Endothelial cell of umbilical vein (primary cell): ENCODE data around the gene P2RY1. TPM values are rescaled to one million over a fixed set of nuclear protein-coding genes. Genes with fewer than 3 reads are reported as not detected.

Experiments used
- BruUV-seq: library from RNA; stranded (reverse); fragments of 400-500 nt; replicated peaks from 2 replicates; lab custom pipeline; 2021; lab: Mats Ljungman, UMichigan
- CTCF ChIA-PET: fragments of 300-600, 350-600 bp; sonication (Branson Sonifier 250); formaldehyde crosslinking; loops from one replicate; lab custom pipeline; 2021; ENCODE audit warnings: antibody characterized with exemption, inconsistent platforms; lab: Charles Lee
- POLR2A ChIA-PET: fragments of 300-600, 350-600 bp; sonication (Branson Sonifier 250); formaldehyde crosslinking; loops from one replicate; lab custom pipeline; 2021; ENCODE audit warnings: antibody characterized with exemption, inconsistent platforms; lab: Charles Lee
- DNase-seq: peaks from one replicate; pipeline ENCODE4 v3.0.0-alpha.2; 2011; ENCODE audit warnings: low read depth, low spot score
- FAIRE-seq: peaks from 2 replicates; lab custom pipeline; 2011; peaks lifted over from hg19 to GRCh38; lab: Jason Lieb, UNC
- H2AFZ ChIP-seq: 2 replicates; pipeline ENCODE4 v1.6.0; 2012; ENCODE audit warnings: low read depth, low read length, control low read depth, inconsistent platforms
- H3K27ac ChIP-seq: 2 replicates; pipeline ENCODE4 v1.5.1; 2011; ENCODE audit warnings: low read depth, mild to moderate bottlenecking, control low read depth, low read length, moderate library complexity; ENCODE audit not compliant: insufficient read depth
- H3K27me3 ChIP-seq, 2 experiments: 2 replicates each; pipeline versions ENCODE4 v1.6.0 to v1.6.1; 2011; ENCODE audit warnings: low read length in 2 of 2, mixed read lengths in 1 of 2; ENCODE audit not compliant: control insufficient read depth in 2 of 2, insufficient read depth in 2 of 2
- H3K36me3 ChIP-seq, 2 experiments: 2 replicates in 1 of 2; 3 replicates in 1 of 2; pipeline ENCODE4 v1.5.1; 2011; ENCODE audit warnings: low read length in 2 of 2, mild to moderate bottlenecking in 1 of 2, moderate library complexity in 1 of 2; ENCODE audit not compliant: control insufficient read depth in 2 of 2, insufficient read depth in 2 of 2; ENCODE audit errors: extremely low read depth in 1 of 2
- H3K4me1 ChIP-seq: 3 replicates; pipeline ENCODE4 v1.5.1; 2011; ENCODE audit warnings: mild to moderate bottlenecking, low read length; ENCODE audit not compliant: control insufficient read depth, insufficient read depth; ENCODE audit errors: extremely low read depth
- H3K4me2 ChIP-seq: 2 replicates; pipeline ENCODE4 v1.6.1; 2011; ENCODE audit warnings: low read length, control low read depth, mixed read lengths; ENCODE audit not compliant: insufficient read depth
- H3K4me3 ChIP-seq, 3 experiments: fragments of 200-600 bp in 1 of 3; sonication (generic), shearing (Covaris generic) in 1 of 3; replicated peaks in 1 of 3; 2 replicates each; pipeline ENCODE4 v1.5.1; 2011 to 2016; ENCODE audit warnings: control low read depth in 3 of 3, low read length in 3 of 3, mild to moderate bottlenecking in 2 of 3, inconsistent platforms in 1 of 3, low read depth in 1 of 3, moderate library complexity in 1 of 3; ENCODE audit not compliant: insufficient read depth in 1 of 3
- H3K79me2 ChIP-seq: 2 replicates; pipeline ENCODE4 v1.6.0; 2012; ENCODE audit warnings: low read length, inconsistent platforms; ENCODE audit not compliant: control insufficient read depth, insufficient read depth
- H3K9ac ChIP-seq: replicated peaks from 2 replicates; pipeline ENCODE3; 2011; ENCODE audit warnings: low read length, control low read depth; ENCODE audit not compliant: insufficient read depth; ENCODE audit errors: extremely low read depth
- H3K9me1 ChIP-seq: replicated peaks from 3 replicates; pipeline ENCODE4 v1.6.0; 2011; ENCODE audit warnings: mild to moderate bottlenecking, low read length; ENCODE audit not compliant: control insufficient read depth, insufficient read depth; ENCODE audit errors: extremely low read depth
- H3K9me3 ChIP-seq: replicated peaks from 2 replicates; pipeline ENCODE4 v1.5.1; 2012; ENCODE audit warnings: low read length, inconsistent platforms; ENCODE audit not compliant: control insufficient read depth, insufficient read depth
- H4K20me1 ChIP-seq: replicated peaks from 2 replicates; pipeline ENCODE3; 2011; ENCODE audit warnings: mild to moderate bottlenecking, low read length; ENCODE audit not compliant: control insufficient read depth, insufficient read depth; ENCODE audit errors: extremely low read depth
- EZH2 ChIP-seq: IDR thresholded peaks from 2 replicates; pipeline ENCODE4 v1.6.1; 2012; ENCODE audit warnings: borderline replicate concordance, low read depth, mild to moderate bottlenecking, moderate library complexity, low read length, inconsistent platforms; ENCODE audit not compliant: severe bottlenecking
- FOS ChIP-seq: IDR thresholded peaks from 2 replicates; pipeline ENCODE4 v1.6.1; 2011; ENCODE audit warnings: mild to moderate bottlenecking, low read length, moderate library complexity, borderline replicate concordance; ENCODE audit not compliant: insufficient read depth
- GATA2 ChIP-seq: IDR thresholded peaks from 2 replicates; pipeline ENCODE4 v1.7.0; 2011; ENCODE audit warnings: low read depth, mild to moderate bottlenecking, moderate library complexity, mixed read lengths, low read length; ENCODE audit not compliant: insufficient read length, insufficient read depth
- JUN ChIP-seq: IDR thresholded peaks from 2 replicates; pipeline ENCODE4 v1.6.1; 2011; ENCODE audit warnings: borderline replicate concordance, low read depth; ENCODE audit not compliant: insufficient read length, insufficient read depth
- MYC ChIP-seq: IDR thresholded peaks from one replicate; pipeline ENCODE4 v1.6.1; 2011; ENCODE audit warnings: mild to moderate bottlenecking, low read depth, low read length
- POLR2A ChIP-seq: IDR thresholded peaks from 2 replicates; pipeline ENCODE4 v1.6.1; 2012; ENCODE audit warnings: low read depth, mild to moderate bottlenecking, control low read depth, low read length
- POLR2AphosphoS5 ChIP-seq: IDR thresholded peaks from 2 replicates; pipeline ENCODE4 v1.6.1; 2012; ENCODE audit warnings: low read depth, mild to moderate bottlenecking, control low read depth, low read length, moderate library complexity; ENCODE audit not compliant: insufficient read depth
- dilution Hi-C: fragments of 300-500 bp; cut with MboI; formaldehyde crosslinking; loops from one replicate; pipeline ENCODE4 v1.15.0; 2019; ENCODE audit warnings: low sequenced_read_pairs; ENCODE audit not compliant: extremely low pct_ligation_motif_present
- intact Hi-C: fragments of 100-400 bp; cut with micrococcal nuclease; formaldehyde crosslinking; loops from one replicate; pipeline ENCODE4 v1.10.0; 2022
- polyA plus RNA-seq, 4 experiments: library from polyadenylated mRNA; depleted of rRNA in 3 of 4; stranded (reverse) in 3 of 4; unstranded in 1 of 4; fragments of >200 nt; gene quantifications; 2 replicates each; pipeline versions ENCODE4 v1.2.1 to v1.2.3, GENCODE V29; 2011 to 2012; ENCODE audit warnings: missing spikeins in 1 of 4
- total RNA-seq: library from RNA; stranded (reverse); gene quantifications from 2 replicates; pipeline ENCODE4 v1.2.3, GENCODE V29; 2021
- TF ChIP-seq, protein P1 (sequence below), 2 donors: IDR thresholded peaks; 1 replicate in 1 of 2; 2 replicates in 1 of 2; pipeline ENCODE4 v1.5.1; 2011; ENCODE audit warnings: low read length in 2 of 2, mild to moderate bottlenecking in 2 of 2, moderate library complexity in 2 of 2, control low read depth in 1 of 2, inconsistent platforms in 1 of 2, low read depth in 1 of 2; ENCODE audit not compliant: insufficient read depth in 1 of 2; ENCODE audit errors: extremely low read depth in 1 of 2
- TF ChIP-seq, protein P2 (sequence below): IDR thresholded peaks from 2 replicates; pipeline ENCODE4 v1.6.1; 2011; ENCODE audit not compliant: insufficient read depth, insufficient read length

The P2RY1 gene
- total and polyA plus RNA-seq, 2 donors (not counting 3 experiments of a cell fraction or from before 2014, with no cell fraction given) = 0.81 to 1.7 TPM

DNA sequence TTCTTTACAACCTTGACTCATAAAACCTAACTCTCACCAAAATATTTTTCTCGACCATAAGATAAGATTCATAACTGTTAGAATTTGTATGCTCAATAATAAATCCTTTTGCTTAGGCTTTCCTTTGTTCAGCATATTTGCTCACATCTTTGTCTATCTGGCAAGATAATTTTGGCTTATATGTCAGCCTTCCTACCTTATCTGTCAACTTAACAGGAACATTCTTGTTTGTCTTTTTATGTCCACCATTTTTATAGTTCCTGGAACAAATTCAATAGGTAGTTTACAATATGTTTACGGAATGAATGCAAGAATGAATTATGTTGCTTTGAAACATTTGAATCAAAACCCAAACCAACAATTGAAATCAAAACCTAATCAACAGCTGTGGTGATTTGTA is 41.0 kb upstream of the P2RY1 start:
- FAIRE-seq (no peak), DNase-seq (no peak)
- Histone ChIP-seq H3K4me3 (no peak overlapping the region), H3K36me3 (no peaks in the 10 kb centered on the region), H3K9me1 (no peaks in the 10 kb centered on the region), H2AFZ (no peak overlapping the region), H3K27ac (no peak overlapping the region), H3K4me1 (peaks cover 11% of the 10 kb centered on the region), H3K4me2 (no peak overlapping the region), H3K27me3 (no peaks in the 10 kb centered on the region), H3K79me2 (no peaks in the 10 kb centered on the region), H3K9me3 (no peaks in the 10 kb centered on the region), H4K20me1 (no peaks in the 10 kb centered on the region), H3K9ac (no peak overlapping the region)
- ChIA-PET CTCF (no interaction called here), POLR2A (no interaction called here)
- intact Hi-C loops = no loop called here
- TF ChIP-seq GATA2 = no peak
- no peak for TF ChIP-seq POLR2A
- no peak for TF ChIP-seq FOS
- TF ChIP-seq POLR2AphosphoS5 = no peak
- TF ChIP-seq, protein P1, sequence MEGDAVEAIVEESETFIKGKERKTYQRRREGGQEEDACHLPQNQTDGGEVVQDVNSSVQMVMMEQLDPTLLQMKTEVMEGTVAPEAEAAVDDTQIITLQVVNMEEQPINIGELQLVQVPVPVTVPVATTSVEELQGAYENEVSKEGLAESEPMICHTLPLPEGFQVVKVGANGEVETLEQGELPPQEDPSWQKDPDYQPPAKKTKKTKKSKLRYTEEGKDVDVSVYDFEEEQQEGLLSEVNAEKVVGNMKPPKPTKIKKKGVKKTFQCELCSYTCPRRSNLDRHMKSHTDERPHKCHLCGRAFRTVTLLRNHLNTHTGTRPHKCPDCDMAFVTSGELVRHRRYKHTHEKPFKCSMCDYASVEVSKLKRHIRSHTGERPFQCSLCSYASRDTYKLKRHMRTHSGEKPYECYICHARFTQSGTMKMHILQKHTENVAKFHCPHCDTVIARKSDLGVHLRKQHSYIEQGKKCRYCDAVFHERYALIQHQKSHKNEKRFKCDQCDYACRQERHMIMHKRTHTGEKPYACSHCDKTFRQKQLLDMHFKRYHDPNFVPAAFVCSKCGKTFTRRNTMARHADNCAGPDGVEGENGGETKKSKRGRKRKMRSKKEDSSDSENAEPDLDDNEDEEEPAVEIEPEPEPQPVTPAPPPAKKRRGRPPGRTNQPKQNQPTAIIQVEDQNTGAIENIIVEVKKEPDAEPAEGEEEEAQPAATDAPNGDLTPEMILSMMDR (IDR thresholded peaks at IDR 0.05; ENCODE audit: extremely low read depth in 1 of 2, insufficient read depth in 1 of 2, low read depth in 1 of 2, low read length in 2 of 2) = no peak
- TF ChIP-seq, protein P2, sequence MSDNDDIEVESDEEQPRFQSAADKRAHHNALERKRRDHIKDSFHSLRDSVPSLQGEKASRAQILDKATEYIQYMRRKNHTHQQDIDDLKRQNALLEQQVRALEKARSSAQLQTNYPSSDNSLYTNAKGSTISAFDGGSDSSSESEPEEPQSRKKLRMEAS = no peak
- TF ChIP-seq MYC = no peak
- no peak for TF ChIP-seq JUN
- no peak for TF ChIP-seq EZH2
- dilution Hi-C loops = no loop called here
- BruUV-seq = no TSS peak
